Measurements from ENCODE around the gene BEX4. TPM values are rescaled to one million over a fixed set of nuclear protein-coding genes. Genes with fewer than 3 reads are reported as not detected.

BEX4 gene
- total and polyA plus RNA-seq, 9 donors, result 51.0 to 124 (median 61.9) TPM

GRCh38 chrX:103175944-103176753, 38.8 kb upstream of the BEX4 start:
- intact Hi-C loops (cut with DNase I), result no loop called here
- Histone ChIP-seq H3K9me3 (no peaks in the 10 kb centered on the region), H3K27ac (no peak overlapping the region), H3K27me3 (no peaks in the 10 kb centered on the region), H3K4me1 (ENCODE audit: insufficient read depth) (no peaks in the 10 kb centered on the region), H3K36me3 (no peaks in the 10 kb centered on the region), H3K4me3 (no peak overlapping the region)
- DNase-seq, result peak; percentile 9 to 65 (median 41)
- TF ChIP-seq CTCF (IDR thresholded peaks at IDR 0.05), result peak in 2 of 3 donors; percentile 17 to 31
- TF ChIP-seq EP300 (IDR thresholded peaks at IDR 0.05), result no peak
- TF ChIP-seq POLR2A (IDR thresholded peaks at IDR 0.05), result no peak
- 24 to 30% (median 26%) methylated on average over 11 of the region's 11 CpGs for WGBS, 3 donors

GRCh38 chrX:103177556-103177955, 37.4 kb upstream of the BEX4 start:
- no peaks in the 10 kb centered on the region for H3K9me3 ChIP-seq
- no peak overlapping the region for H3K27ac ChIP-seq
- intact Hi-C loops (cut with DNase I), result no loop called here
- DNase-seq, result no peak
- no peaks in the 10 kb centered on the region for H3K36me3 ChIP-seq
- H3K4me1 ChIP-seq (ENCODE audit: insufficient read depth), result no peaks in the 10 kb centered on the region
- TF ChIP-seq POLR2A (IDR thresholded peaks at IDR 0.05) (no peak), EP300 (IDR thresholded peaks at IDR 0.05) (no peak), CTCF (IDR thresholded peaks at IDR 0.05) (no peak)
- no peaks in the 10 kb centered on the region for H3K27me3 ChIP-seq
- no peak overlapping the region for H3K4me3 ChIP-seq

- 28 to 45% (median 40%) methylated on average over 9 of the region's 9 CpGs for WGBS, 3 donors
Measured at GRCh38 chrX:103183912-103184311, 31.0 kb upstream of the BEX4 start.

GRCh38 chrX:103187953-103188475, 26.9 kb upstream of the BEX4 start:
- no peaks in the 10 kb centered on the region for H3K9me3 ChIP-seq
- H3K4me1 ChIP-seq (ENCODE audit: insufficient read depth), result no peaks in the 10 kb centered on the region
- WGBS, 3 donors, result 56 to 62% (median 56%) methylated on average over 1 of the region's 1 CpG
- no peaks in the 10 kb centered on the region for H3K27me3 ChIP-seq
- TF ChIP-seq EP300 (IDR thresholded peaks at IDR 0.05) (no peak), CTCF (IDR thresholded peaks at IDR 0.05) (no peak), POLR2A (IDR thresholded peaks at IDR 0.05) (no peak)
- no peak overlapping the region for H3K27ac ChIP-seq
- DNase-seq, result no peak
- no peak overlapping the region for H3K4me3 ChIP-seq
- H3K36me3 ChIP-seq, result no peaks in the 10 kb centered on the region
- intact Hi-C loops (cut with DNase I), result no loop called here

More at GRCh38 chrX:103183912-103184311, 31.0 kb upstream of the BEX4 start:
- Histone ChIP-seq H3K4me1 (ENCODE audit: insufficient read depth) (no peaks in the 10 kb centered on the region), H3K36me3 (no peaks in the 10 kb centered on the region), H3K9me3 (no peaks in the 10 kb centered on the region), H3K27me3 (no peaks in the 10 kb centered on the region), H3K4me3 (no peak overlapping the region), H3K27ac (no peak overlapping the region)
- intact Hi-C loops (cut with DNase I), result no loop called here
- TF ChIP-seq CTCF (IDR thresholded peaks at IDR 0.05), result no peak
- no peak for TF ChIP-seq EP300 (IDR thresholded peaks at IDR 0.05)
- no peak for TF ChIP-seq POLR2A (IDR thresholded peaks at IDR 0.05)
- no peak for DNase-seq

Data from ovary (tissue), 9 donors.